Natural killer cell treated with Interleukin-12 subunit alpha and Interleukin-12 subunit beta and Interleukin-15 and Interleukin-18, amount 100 ng/mL, for 72 hours (primary cell): Measurements from ENCODE around the gene SH3BP4. TPM values are rescaled to one million over a fixed set of nuclear protein-coding genes. Genes with fewer than 3 reads are reported as not detected.

Experiments
- ATAC-seq, 2 donors: fragments of 150-1000 bp; cut with Tn5 transposase in 1 of 2; sonication (Bioruptor Pico), chemical (Tn5 transposase) in 1 of 2; 2 replicates each; pipeline ENCODE4 v1.10.0; 2021
- DNase-seq: peaks from one replicate; pipeline ENCODE4 v3.0.0; 2022; ENCODE audit warnings: low spot score
- H3K27ac Mint-ChIP-seq, 2 donors: 1 replicate in 1 of 2; 2 replicates in 1 of 2; pipeline ENCODE4 v1.8.0; 2022; ENCODE audit warnings: mixed read lengths in 2 of 2, mild to moderate bottlenecking in 1 of 2, moderate library complexity in 1 of 2
- H3K27me3 Mint-ChIP-seq, 2 donors: 1 replicate in 1 of 2; 2 replicates in 1 of 2; pipeline ENCODE4 v1.8.0; 2022; ENCODE audit warnings: mixed read lengths in 2 of 2
- H3K36me3 Mint-ChIP-seq: one replicate; pipeline ENCODE4 v1.8.0; 2022; ENCODE audit warnings: mixed read lengths
- H3K4me1 Mint-ChIP-seq, 2 donors: 1 replicate in 1 of 2; 2 replicates in 1 of 2; pipeline ENCODE4 v1.8.0; 2022; ENCODE audit warnings: low read depth in 2 of 2, mixed read lengths in 2 of 2, mild to moderate bottlenecking in 1 of 2
- H3K4me3 Mint-ChIP-seq: one replicate; pipeline ENCODE4 v1.8.0; 2022; ENCODE audit warnings: mixed read lengths
- H3K9me3 Mint-ChIP-seq: 2 replicates; pipeline ENCODE4 v1.8.0; 2022; ENCODE audit warnings: mixed read lengths
- total RNA-seq, 2 donors: library from RNA; stranded (reverse); gene quantifications; one replicate each; pipeline ENCODE4 v1.2.3, GENCODE V29; 2022

The SH3BP4 gene
- total RNA-seq, 2 donors from 2014 or later, result not detected

- Mint-ChIP-seq H3K27ac (no peak overlapping the region), H3K9me3 (no peaks in the 10 kb centered on the region), H3K36me3 (no peaks in the 10 kb centered on the region), H3K4me1 (no peaks in the 10 kb centered on the region), H3K27me3 (peaks cover 0 to 6% of the 10 kb centered on the region in 2 donors), H3K4me3 (no peak overlapping the region)
- ATAC-seq, result no peak
- DNase-seq, result no peak
Observed at GRCh38 chr2:234998404-234999211, 46.8 kb downstream of the SH3BP4 start.

GRCh38 chr2:234999740-235000425 is 48.1 kb downstream of the SH3BP4 start:
- Mint-ChIP-seq H3K4me1 (no peaks in the 10 kb centered on the region), H3K27me3 (no peaks in the 10 kb centered on the region), H3K9me3 (no peaks in the 10 kb centered on the region), H3K36me3 (no peaks in the 10 kb centered on the region), H3K27ac (no peak overlapping the region), H3K4me3 (no peak overlapping the region)
- ATAC-seq (peak; percentile 8 to 15), DNase-seq (no peak)

DNA sequence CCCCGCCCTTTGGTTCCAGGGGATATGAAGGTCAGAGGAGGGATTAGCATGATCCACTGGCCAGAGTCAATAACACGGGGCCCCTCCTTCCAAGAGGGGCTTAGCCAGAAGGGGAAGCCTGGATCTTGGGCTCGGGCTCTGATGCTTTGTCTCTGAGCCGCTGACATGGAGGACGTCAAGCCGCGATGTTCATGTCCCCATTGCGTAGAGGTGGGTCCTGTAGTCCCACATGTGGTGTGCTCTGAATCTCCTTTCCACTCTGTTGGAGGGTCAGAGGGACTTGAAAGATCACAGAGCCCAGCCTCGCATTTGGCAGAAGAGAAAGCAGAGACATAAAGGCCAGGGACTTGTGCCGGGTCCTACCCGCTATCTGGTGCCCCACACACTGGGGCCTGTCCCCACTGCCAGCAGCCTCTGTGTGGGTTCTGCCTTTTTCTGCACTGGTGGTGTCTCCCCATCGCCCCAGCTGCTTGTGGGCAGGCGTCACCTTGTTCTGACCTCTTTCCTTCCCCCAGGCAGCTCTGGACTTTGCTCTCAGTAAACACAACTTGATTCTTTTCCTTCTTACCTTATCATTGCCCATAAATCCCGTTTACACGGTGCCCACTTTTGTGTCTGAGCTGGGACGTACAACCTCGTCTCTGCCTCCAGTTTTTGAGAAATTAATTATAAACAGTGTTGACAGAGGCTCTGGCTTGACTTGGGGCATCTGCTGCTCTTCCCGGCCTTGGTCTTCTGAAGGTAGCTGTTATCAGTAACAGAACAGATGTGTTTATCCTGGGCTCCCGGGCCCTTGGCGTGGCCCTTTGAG is 48.8 kb downstream of the SH3BP4 start:
- Mint-ChIP-seq H3K36me3 (no peaks in the 10 kb centered on the region), H3K4me1 (no peaks in the 10 kb centered on the region), H3K27me3 (no peaks in the 10 kb centered on the region), H3K4me3 (no peak overlapping the region), H3K9me3 (no peaks in the 10 kb centered on the region), H3K27ac (no peak overlapping the region)
- DNase-seq, result no peak
- no peak for ATAC-seq

DNA sequence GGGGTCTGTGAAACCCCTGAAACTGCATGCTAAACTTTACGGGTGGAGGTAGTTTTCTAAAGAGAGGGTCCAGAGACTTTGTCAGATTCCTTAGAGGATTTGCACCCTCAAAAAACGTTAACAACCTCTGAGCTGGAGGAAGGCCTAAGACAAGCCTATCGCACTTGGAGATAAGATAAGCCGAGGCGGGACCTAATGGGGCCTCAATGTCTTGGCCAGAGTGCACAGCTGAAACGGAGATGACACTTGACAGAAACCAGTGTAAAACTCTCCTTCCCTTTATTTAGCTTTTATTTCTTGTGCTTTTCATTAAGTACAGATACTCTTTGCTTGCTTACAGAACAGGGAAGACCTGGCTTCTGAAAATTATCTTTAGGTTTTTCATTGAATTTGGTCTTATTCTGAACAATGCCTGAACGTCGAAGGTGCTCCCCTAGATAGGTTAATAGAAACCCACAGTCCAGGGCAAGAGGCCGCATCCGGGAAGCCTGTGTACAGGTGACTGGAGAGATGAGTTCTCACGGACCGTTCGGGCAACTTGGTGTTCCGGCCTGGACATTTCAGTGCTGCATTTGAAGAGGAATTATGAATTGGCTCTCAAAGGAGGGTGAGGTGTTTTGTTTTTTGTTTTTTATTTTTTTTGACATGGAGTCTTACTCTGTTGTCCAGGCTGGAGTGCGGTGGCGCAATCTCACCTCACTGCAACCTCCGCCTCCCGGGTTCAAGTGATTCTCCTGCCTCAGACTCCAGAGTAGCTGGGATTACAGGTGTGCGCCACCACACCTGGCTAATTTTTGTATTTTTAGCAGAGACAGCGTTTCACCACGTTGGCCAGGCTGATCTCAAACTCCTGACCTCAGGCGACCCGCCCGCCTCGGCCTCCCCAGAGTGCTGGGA is 49.7 kb downstream of the SH3BP4 start:
- H3K4me3 Mint-ChIP-seq, result no peak overlapping the region
- no peak for DNase-seq
- no peaks in the 10 kb centered on the region for H3K4me1 Mint-ChIP-seq
- H3K9me3 Mint-ChIP-seq, result no peaks in the 10 kb centered on the region
- H3K27ac Mint-ChIP-seq, result no peak overlapping the region
- ATAC-seq, result no peak
- H3K36me3 Mint-ChIP-seq, result no peaks in the 10 kb centered on the region
- no peaks in the 10 kb centered on the region for H3K27me3 Mint-ChIP-seq

- DNase-seq, result no peak
- Mint-ChIP-seq H3K27me3 (no peaks in the 10 kb centered on the region), H3K27ac (no peak overlapping the region), H3K36me3 (no peaks in the 10 kb centered on the region), H3K9me3 (no peaks in the 10 kb centered on the region), H3K4me1 (no peaks in the 10 kb centered on the region), H3K4me3 (no peak overlapping the region)
- ATAC-seq, result no peak
Observed at GRCh38 chr2:235002198-235003095, 50.6 kb downstream of the SH3BP4 start.

DNA sequence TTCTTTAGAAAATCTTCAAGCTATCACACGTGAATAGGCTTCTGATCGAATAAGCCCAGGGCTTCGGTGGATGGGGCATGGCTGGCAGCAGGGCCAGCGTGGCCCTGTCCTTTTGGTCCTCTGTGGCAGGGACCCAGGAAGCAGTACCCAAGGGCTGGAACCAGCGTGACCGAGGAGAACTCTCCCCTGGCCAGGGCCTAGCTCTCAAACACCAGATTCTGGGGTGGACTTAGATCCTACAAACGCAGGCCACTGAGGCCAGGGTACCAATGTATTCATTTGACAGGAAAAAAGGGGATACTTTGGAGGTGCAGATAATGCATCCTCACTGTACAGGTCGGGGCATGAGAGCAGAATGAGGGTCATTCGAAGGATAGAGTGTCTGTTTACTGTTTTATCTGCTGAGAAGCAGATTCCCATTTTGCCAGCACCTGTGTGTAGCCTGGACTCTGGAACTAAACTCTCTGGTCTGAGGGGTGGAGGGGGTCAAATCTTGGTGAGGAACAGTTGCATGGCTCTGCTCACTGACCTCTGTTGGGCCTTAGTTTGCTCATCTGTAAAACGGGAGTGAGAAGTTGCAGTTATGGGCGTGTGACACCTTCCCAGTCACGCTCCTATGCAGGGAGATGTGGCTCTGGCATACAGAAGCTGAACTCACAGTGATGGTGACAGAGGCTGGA is 51.4 kb downstream of the SH3BP4 start:
- no peaks in the 10 kb centered on the region for H3K9me3 Mint-ChIP-seq
- DNase-seq (no peak), ATAC-seq (no peak)
- no peak overlapping the region for H3K27ac Mint-ChIP-seq
- no peaks in the 10 kb centered on the region for H3K27me3 Mint-ChIP-seq
- H3K4me1 Mint-ChIP-seq, result no peaks in the 10 kb centered on the region
- no peaks in the 10 kb centered on the region for H3K36me3 Mint-ChIP-seq
- H3K4me3 Mint-ChIP-seq, result no peak overlapping the region

GRCh38 chr2:235004329-235004903 is 52.6 kb downstream of the SH3BP4 start:
- Mint-ChIP-seq H3K4me1 (no peaks in the 10 kb centered on the region), H3K27me3 (no peaks in the 10 kb centered on the region), H3K27ac (no peak overlapping the region), H3K4me3 (no peak overlapping the region), H3K9me3 (no peaks in the 10 kb centered on the region), H3K36me3 (no peaks in the 10 kb centered on the region)
- DNase-seq (no peak), ATAC-seq (no peak)

DNA sequence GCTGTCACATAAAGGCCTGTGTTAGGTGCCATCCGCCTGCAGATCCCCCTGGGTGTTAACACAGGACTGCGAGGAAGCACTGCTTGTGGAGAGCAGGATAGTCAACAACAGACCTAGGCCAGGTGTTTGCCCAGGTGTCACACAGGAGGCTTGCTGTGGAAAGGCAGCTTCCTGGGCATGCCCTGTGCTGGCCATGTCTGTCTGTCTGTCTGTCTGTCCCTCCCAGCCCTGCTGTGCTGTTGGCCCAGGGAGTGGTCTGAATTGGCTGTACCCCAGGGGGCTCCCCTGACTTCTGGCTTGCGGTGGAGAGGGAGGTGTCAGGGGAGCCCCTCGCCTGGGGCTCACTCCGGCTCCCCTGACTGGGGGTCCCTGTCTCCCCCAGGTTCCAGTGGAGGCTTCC is 53.2 kb downstream of the SH3BP4 start:
- Mint-ChIP-seq H3K27me3 (no peaks in the 10 kb centered on the region), H3K4me3 (no peak overlapping the region), H3K4me1 (no peaks in the 10 kb centered on the region), H3K27ac (no peak overlapping the region), H3K9me3 (no peaks in the 10 kb centered on the region), H3K36me3 (no peaks in the 10 kb centered on the region)
- DNase-seq, result no peak
- ATAC-seq, result no peak

GRCh38 chr2:235005603-235006259 is 53.9 kb downstream of the SH3BP4 start:
- ATAC-seq, result no peak
- Mint-ChIP-seq H3K36me3 (no peaks in the 10 kb centered on the region), H3K27ac (no peak overlapping the region), H3K9me3 (no peaks in the 10 kb centered on the region), H3K27me3 (no peaks in the 10 kb centered on the region), H3K4me3 (no peak overlapping the region), H3K4me1 (no peaks in the 10 kb centered on the region)
- DNase-seq, result no peak

DNA sequence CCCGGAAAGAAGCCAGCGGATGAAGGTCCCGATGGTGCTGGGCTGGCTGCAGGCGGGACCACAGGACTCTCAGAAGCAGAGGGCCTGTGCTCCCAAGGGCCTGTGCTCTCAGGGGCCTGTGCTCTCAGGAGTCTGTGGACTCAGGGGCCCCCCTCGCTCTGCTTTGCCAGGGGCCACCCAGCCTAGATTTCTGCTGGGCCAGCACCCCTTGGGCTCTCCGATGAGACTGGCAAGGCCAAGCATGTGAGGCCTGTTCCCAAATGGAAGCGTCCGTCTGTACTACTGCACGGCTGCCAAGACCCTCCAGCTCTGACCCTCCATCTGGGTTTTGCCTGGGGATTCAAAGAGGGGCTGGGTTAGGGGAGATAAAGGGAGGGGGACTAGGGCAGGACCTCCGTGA is 54.6 kb downstream of the SH3BP4 start:
- Mint-ChIP-seq H3K4me1 (no peaks in the 10 kb centered on the region), H3K9me3 (no peaks in the 10 kb centered on the region), H3K27ac (no peak overlapping the region), H3K36me3 (no peaks in the 10 kb centered on the region), H3K27me3 (peaks cover 0 to 6% of the 10 kb centered on the region in 2 donors), H3K4me3 (no peak overlapping the region)
- ATAC-seq (no peak), DNase-seq (no peak)

DNA sequence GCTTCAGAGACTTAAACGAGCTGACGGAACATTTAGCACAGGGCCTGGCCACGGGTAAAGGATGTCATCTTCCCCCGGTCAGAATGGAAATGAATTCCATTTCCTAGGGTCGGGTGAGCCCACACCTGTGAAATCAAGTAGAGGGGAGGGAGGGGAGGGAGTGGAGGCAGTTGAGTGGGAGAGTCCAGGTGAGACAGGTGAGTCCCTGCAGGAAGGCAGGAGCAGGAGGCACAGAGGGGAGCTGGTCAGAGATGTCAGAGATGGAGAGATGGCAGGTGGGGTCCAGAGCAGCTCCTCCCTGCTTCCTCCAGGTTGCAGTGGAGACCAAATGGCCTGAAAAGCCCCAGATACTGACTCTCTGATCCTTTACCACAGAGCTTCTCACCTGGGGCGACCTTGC is 55.2 kb downstream of the SH3BP4 start:
- no peak for DNase-seq
- no peaks in the 10 kb centered on the region for H3K36me3 Mint-ChIP-seq
- H3K4me1 Mint-ChIP-seq, result no peaks in the 10 kb centered on the region
- no peak overlapping the region for H3K27ac Mint-ChIP-seq
- no peaks in the 10 kb centered on the region for H3K9me3 Mint-ChIP-seq
- ATAC-seq, result no peak
- no peak overlapping the region for H3K4me3 Mint-ChIP-seq
- peaks cover 0 to 8% of the 10 kb centered on the region in 2 donors for H3K27me3 Mint-ChIP-seq
